ENCODE results near the gene GOPC. TPM values are rescaled to one million over a fixed set of nuclear protein-coding genes. Genes with fewer than 3 reads are reported as not detected.

The GOPC gene
- total and polyA plus RNA-seq, 2 of the 8 experiments (the other 6 are each of a cell fraction or from before 2014, with no cell fraction given) = 5.3 to 19.4 TPM

- TF ChIP-seq, protein P1, sequence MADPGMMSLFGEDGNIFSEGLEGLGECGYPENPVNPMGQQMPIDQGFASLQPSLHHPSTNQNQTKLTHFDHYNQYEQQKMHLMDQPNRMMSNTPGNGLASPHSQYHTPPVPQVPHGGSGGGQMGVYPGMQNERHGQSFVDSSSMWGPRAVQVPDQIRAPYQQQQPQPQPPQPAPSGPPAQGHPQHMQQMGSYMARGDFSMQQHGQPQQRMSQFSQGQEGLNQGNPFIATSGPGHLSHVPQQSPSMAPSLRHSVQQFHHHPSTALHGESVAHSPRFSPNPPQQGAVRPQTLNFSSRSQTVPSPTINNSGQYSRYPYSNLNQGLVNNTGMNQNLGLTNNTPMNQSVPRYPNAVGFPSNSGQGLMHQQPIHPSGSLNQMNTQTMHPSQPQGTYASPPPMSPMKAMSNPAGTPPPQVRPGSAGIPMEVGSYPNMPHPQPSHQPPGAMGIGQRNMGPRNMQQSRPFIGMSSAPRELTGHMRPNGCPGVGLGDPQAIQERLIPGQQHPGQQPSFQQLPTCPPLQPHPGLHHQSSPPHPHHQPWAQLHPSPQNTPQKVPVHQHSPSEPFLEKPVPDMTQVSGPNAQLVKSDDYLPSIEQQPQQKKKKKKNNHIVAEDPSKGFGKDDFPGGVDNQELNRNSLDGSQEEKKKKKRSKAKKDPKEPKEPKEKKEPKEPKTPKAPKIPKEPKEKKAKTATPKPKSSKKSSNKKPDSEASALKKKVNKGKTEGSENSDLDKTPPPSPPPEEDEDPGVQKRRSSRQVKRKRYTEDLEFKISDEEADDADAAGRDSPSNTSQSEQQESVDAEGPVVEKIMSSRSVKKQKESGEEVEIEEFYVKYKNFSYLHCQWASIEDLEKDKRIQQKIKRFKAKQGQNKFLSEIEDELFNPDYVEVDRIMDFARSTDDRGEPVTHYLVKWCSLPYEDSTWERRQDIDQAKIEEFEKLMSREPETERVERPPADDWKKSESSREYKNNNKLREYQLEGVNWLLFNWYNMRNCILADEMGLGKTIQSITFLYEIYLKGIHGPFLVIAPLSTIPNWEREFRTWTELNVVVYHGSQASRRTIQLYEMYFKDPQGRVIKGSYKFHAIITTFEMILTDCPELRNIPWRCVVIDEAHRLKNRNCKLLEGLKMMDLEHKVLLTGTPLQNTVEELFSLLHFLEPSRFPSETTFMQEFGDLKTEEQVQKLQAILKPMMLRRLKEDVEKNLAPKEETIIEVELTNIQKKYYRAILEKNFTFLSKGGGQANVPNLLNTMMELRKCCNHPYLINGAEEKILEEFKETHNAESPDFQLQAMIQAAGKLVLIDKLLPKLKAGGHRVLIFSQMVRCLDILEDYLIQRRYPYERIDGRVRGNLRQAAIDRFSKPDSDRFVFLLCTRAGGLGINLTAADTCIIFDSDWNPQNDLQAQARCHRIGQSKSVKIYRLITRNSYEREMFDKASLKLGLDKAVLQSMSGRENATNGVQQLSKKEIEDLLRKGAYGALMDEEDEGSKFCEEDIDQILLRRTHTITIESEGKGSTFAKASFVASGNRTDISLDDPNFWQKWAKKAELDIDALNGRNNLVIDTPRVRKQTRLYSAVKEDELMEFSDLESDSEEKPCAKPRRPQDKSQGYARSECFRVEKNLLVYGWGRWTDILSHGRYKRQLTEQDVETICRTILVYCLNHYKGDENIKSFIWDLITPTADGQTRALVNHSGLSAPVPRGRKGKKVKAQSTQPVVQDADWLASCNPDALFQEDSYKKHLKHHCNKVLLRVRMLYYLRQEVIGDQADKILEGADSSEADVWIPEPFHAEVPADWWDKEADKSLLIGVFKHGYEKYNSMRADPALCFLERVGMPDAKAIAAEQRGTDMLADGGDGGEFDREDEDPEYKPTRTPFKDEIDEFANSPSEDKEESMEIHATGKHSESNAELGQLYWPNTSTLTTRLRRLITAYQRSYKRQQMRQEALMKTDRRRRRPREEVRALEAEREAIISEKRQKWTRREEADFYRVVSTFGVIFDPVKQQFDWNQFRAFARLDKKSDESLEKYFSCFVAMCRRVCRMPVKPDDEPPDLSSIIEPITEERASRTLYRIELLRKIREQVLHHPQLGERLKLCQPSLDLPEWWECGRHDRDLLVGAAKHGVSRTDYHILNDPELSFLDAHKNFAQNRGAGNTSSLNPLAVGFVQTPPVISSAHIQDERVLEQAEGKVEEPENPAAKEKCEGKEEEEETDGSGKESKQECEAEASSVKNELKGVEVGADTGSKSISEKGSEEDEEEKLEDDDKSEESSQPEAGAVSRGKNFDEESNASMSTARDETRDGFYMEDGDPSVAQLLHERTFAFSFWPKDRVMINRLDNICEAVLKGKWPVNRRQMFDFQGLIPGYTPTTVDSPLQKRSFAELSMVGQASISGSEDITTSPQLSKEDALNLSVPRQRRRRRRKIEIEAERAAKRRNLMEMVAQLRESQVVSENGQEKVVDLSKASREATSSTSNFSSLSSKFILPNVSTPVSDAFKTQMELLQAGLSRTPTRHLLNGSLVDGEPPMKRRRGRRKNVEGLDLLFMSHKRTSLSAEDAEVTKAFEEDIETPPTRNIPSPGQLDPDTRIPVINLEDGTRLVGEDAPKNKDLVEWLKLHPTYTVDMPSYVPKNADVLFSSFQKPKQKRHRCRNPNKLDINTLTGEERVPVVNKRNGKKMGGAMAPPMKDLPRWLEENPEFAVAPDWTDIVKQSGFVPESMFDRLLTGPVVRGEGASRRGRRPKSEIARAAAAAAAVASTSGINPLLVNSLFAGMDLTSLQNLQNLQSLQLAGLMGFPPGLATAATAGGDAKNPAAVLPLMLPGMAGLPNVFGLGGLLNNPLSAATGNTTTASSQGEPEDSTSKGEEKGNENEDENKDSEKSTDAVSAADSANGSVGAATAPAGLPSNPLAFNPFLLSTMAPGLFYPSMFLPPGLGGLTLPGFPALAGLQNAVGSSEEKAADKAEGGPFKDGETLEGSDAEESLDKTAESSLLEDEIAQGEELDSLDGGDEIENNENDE (IDR thresholded peaks at IDR 0.05; ENCODE audit: insufficient replicate concordance, low read length) = no peak
- TF ChIP-seq SAP30 (IDR thresholded peaks at IDR 0.05; ENCODE audit: insufficient read depth, insufficient replicate concordance, low read length) (no peak), GABPA (IDR thresholded peaks at IDR 0.05; ENCODE audit: borderline replicate concordance, insufficient read depth, low read length) (no peak), RFX5 (IDR thresholded peaks at IDR 0.05; ENCODE audit: borderline replicate concordance, low read depth, low read length) (no peak), KDM5A (IDR thresholded peaks at IDR 0.05; ENCODE audit: low read length) (no peak), MAFK (IDR thresholded peaks at IDR 0.05; ENCODE audit: low read depth, low read length) (no peak), HDAC2 (IDR thresholded peaks at IDR 0.05; ENCODE audit: borderline replicate concordance in 1 of 2, low read depth in 2 of 2, low read length in 2 of 2) (no peak)
Measured at GRCh38 chr6:117624869-117625481, 22.7 kb upstream of the GOPC start (continued).
